ENCODE data around the gene PIAS4.

DNA sequence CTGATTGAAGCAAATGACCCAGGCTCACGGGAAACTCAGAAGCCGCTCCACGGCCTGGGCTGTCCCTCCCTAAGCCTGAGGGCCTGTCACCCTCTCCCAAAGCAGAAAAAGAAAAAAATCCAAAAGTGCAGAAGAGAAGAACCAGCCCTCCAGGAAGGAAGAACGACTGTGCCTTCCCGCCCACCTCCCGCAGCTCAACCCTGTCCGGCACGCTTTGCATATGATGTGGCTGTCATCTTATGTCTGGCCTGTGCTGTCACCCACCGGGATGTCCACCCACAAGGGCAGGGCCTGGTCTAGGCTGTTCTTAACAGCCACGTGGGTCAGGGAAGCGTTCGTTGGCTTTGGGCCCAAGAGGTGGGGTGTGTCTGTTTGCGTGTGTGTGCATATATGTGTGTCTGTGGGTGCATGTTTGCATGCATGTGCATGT is 45.5 kb downstream of the PIAS4 start:
- no peak for TF ChIP-seq GATA2 (IDR thresholded peaks at IDR 0.05; ENCODE audit: low read depth, low read length)
- no peak for TF ChIP-seq GATA3 (IDR thresholded peaks at IDR 0.05; ENCODE audit: low read depth, low read length)
